OCI-LY3 (cell line): ENCODE measurements around the gene ARHGAP8.

ENCODE experiments used
- EZH2phosphoT487 ChIP-seq: fragments of 200-600 bp; shearing (Covaris generic); IDR thresholded peaks from 2 replicates; pipeline ENCODE4 v1.6.1; 2018; ENCODE audit warnings: antibody characterized with exemption, mixed run types, low read depth
- TF ChIP-seq, protein P1 (sequence below): fragments of 200-600, 300-600 bp; sonication (generic); IDR thresholded peaks from 2 replicates; pipeline ENCODE4 v1.5.1; 2014; ENCODE audit warnings: antibody characterized with exemption, low read length, low read depth

DNA sequence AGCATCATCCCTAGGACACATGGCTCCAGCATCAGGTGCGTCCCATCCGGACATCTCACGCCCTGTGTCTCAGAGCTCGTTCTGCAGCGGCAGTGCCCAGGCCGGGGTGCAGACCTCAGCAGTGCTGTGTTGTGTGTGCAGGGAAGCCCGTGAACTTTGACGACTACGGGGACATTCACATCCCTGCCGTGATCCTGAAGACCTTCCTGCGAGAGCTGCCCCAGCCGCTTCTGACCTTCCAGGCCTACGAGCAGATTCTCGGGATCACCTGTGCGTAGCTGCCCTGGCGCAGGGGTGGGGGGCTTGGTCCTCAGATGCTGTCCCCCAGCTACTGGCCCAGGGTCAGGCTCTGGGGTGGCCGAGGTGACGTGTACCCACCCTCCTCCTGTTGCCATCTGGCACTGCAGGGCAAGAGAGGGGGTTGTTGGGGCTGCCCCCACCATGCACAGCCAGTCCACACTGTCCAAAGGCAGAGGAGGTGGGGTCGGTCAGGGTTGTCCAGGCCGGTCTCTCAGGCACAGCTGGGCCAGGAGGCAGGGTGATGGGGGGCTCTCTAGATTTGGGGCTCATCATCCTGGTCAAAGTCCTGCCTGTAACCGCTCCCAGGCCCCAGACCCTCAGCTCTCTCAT is 96.5 kb downstream of the ARHGAP8 start:
- TF ChIP-seq, protein P1, sequence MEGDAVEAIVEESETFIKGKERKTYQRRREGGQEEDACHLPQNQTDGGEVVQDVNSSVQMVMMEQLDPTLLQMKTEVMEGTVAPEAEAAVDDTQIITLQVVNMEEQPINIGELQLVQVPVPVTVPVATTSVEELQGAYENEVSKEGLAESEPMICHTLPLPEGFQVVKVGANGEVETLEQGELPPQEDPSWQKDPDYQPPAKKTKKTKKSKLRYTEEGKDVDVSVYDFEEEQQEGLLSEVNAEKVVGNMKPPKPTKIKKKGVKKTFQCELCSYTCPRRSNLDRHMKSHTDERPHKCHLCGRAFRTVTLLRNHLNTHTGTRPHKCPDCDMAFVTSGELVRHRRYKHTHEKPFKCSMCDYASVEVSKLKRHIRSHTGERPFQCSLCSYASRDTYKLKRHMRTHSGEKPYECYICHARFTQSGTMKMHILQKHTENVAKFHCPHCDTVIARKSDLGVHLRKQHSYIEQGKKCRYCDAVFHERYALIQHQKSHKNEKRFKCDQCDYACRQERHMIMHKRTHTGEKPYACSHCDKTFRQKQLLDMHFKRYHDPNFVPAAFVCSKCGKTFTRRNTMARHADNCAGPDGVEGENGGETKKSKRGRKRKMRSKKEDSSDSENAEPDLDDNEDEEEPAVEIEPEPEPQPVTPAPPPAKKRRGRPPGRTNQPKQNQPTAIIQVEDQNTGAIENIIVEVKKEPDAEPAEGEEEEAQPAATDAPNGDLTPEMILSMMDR, result no peak
- no peak for TF ChIP-seq EZH2phosphoT487
